HG03442 (cell line): ENCODE data around the gene CLUH.
"Not testable (repeated sequence)": the region's sequence is repeated elsewhere in the genome, so short reads cannot be mapped to it uniquely, and the experiment has no call there.

Experiments used
- ATAC-seq: cut with Tn5 transposase; IDR thresholded peaks from one replicate; pipeline ENCODE4 v1.9.1; 2021; ENCODE audit warnings: mild to moderate bottlenecking, moderate library complexity; ENCODE audit not compliant: unreplicated experiment

CLUH gene

GRCh38 chr17:2703606-2704005 is 8.0 kb downstream of the CLUH start:
- ATAC-seq: no peak

- ATAC-seq: no peak
Measured at GRCh38 chr17:2703181-2703580, 8.4 kb downstream of the CLUH start.

- ATAC-seq: no peak
Measured at GRCh38 chr17:2701996-2702741, 9.4 kb downstream of the CLUH start.

GRCh38 chr17:2701161-2701995 is 10.2 kb downstream of the CLUH start:
- ATAC-seq: no peak

- ATAC-seq: no peak
Measured at GRCh38 chr17:2700491-2701141, 10.9 kb downstream of the CLUH start.

GRCh38 chr17:2700030-2700490 is 11.5 kb downstream of the CLUH start:
- ATAC-seq: no peak

- not testable (repeated sequence) for ATAC-seq
Measured at GRCh38 chr17:2699216-2699805, 12.3 kb downstream of the CLUH start.

GRCh38 chr17:2697611-2698162 is 13.9 kb downstream of the CLUH start:
- no peak for ATAC-seq

GRCh38 chr17:2695961-2696760 is 15.4 kb downstream of the CLUH start:
- ATAC-seq: no peak

- no peak for ATAC-seq
Measured at GRCh38 chr17:2695243-2695960, 16.2 kb downstream of the CLUH start.

GRCh38 chr17:2694381-2695242 is 17.0 kb downstream of the CLUH start:
- ATAC-seq: no peak

GRCh38 chr17:2693561-2694380 is 17.8 kb downstream of the CLUH start:
- ATAC-seq: no peak

- no peak for ATAC-seq
Measured at GRCh38 chr17:2692781-2693135, 18.8 kb downstream of the CLUH start.

- no peak for ATAC-seq
Measured at GRCh38 chr17:2691965-2692780, 19.4 kb downstream of the CLUH start.

- ATAC-seq: no peak
Measured at GRCh38 chr17:2691069-2691871, 20.3 kb downstream of the CLUH start.
